GM18861 (cell line): Measurements from ENCODE around the gene SHB.
"Not testable (repeated sequence)": the region's sequence is repeated elsewhere in the genome, so short reads cannot be mapped to it uniquely, and the experiment has no call there.

Experiments
- ATAC-seq: cut with Tn5 transposase; IDR thresholded peaks from one replicate; pipeline ENCODE4 v1.9.1; 2021; ENCODE audit not compliant: unreplicated experiment

Gene SHB

DNA sequence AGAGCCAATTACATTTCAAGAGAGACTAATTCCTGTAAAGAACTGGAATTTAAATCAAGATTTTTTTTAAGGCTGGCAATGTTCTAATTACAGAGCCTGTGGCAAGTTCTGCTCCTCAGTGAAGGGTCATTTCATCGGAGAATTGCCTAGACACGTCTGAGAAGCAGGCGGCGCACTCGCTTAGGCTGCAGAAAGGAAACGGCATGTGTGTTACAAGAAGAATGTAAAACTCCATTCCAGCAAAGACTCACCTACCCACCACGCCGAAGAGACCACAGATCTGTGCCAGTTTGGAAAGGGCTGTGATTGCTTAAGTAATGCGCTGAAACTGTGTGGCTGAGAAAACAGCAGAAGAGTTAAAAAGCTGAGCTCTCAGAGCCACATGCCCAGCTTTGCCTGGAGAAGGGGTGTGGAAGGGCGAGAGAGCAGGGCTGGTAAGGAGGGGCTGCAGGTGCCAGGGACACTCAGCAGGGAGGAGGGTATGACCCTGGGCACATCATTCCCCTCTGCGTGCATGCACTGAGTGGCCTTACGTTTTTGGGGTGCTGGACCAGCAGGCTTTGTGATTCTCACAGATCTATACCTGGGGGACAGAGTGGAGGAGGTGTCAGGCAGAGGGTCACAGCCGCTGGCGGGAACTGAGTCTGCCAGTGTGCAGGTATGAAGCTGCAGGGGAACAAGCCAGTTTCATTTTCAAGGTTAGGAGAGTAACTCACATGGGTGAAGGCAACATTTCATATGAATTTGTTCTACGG, 147.3 kb downstream of the SHB start:
- ATAC-seq = no peak

DNA sequence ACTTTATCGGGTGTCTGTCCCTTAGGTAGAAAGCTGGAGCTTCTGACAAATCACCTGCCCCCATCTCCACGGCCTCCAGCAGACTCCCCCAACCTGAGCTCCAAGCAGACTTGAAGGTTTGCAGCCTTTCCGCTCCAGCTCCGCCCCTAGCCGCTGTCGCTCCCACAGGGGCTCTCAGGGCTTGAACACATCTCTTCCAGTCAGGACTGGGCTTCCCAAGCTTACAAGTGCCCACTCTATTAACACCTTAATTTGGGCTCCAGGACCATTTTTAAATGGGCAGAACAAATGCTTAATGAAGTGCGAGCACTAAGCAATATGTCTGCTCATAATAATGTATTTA, 147.9 kb downstream of the SHB start:
- ATAC-seq = no peak

DNA sequence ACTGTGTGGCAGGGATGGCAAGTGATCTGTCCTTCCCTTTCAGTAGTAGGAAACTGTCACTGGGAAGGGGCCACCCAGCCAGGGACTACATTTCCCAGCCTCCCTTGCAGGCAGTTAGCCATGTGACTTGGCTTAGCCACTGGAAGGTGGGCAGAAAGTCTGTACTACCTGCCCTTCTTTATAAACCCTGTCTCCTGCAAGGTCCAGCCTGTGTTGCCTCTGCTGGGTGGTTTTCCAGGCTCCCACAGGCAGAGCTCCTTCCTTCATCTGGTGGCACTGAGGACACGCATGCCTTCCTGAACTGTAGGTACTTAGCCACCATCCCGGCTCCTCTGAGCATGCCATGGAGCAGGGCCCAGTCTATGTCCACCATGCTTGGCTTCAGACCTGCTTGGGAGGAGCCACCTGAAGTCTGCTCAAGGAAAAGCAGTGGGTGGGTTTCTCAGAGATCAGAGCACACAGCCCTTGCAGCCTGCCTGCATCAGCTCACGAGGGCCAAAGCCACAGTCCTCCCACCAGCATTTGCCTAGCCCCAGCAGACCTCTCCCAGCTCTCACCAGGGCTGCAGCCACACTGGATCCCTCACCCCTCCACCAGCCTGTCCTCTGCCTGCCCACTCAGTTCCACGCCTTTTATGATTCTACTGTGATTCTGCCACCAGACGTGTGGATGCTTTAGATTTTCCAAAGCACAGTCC, 148.4 kb downstream of the SHB start:
- ATAC-seq = peak; percentile 81

DNA sequence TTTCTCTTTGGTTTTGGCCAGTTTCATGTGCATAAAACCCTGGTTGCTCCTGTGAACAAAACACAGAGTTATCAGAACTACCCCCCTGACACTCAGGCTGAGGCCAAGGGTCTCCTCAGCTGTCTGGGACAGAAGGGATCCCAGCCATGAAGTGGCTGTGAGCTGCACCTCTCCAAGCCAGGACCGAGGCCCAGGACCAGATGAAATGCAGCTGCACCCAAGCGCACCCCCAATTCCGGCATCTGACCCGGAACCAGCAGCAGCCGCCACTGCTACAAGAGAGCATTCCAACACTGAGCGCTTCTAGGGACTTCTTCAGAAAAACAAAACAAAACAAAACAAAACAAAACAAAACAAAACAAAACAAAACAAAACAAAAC, 149.1 kb downstream of the SHB start:
- no peak for ATAC-seq

DNA sequence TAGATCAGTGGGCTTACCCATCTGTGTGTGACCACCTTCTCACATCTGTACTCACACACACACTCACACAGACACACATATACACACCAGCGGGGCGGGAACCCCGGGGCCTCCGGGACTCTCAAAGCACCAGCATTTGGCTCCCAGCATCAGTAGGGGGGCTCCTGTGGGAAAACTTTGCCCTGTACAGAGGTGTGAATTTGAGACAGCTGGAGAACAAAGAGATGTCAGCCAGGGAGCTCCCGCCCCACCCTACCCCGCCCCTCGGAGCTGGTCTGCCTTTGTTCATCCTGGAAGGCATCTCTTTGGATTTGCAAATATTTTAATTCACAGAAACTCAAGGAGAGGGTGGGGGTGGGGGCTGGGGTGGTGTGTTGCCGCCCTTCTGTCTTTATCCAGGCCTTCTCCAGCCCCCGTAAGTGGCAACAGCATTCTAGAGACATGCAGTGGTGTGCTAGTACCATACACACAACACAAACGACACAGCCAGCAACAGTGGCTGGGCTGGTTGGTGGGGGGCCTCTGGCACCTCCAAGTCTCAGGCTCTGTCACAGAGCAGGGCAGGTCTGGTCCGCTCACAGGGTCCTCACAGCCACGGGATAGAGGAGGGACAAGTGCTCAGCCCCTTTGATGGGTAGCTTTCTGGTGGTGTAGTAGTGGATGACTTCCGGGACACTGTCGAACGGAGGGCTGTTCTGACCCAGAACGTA, 149.6 kb downstream of the SHB start:
- no peak for ATAC-seq

DNA sequence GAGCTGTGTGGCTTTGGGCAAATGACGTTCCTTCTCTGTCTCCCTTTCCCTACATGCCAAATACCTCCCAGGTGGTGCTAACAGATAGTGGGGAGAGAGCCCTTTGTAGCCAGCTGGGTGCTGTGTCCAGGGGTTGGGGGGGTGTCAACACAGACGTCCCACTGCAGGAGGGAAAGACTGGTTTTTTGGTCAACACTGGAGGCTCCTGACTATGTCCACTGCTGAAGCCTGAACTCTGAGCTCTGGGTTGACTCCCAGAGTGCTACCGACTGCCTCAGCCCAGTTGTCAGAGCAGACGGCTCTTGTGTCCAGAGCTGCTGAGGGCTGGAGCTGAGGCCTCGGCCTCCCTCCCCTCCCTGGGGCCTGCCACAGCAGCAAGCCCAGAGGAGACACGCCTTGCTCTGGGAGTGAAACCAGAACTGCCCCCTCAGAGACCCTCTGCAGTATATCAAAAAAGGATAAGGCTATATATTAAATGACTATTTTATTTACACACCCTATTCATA, 150.3 kb downstream of the SHB start:
- ATAC-seq = no peak

DNA sequence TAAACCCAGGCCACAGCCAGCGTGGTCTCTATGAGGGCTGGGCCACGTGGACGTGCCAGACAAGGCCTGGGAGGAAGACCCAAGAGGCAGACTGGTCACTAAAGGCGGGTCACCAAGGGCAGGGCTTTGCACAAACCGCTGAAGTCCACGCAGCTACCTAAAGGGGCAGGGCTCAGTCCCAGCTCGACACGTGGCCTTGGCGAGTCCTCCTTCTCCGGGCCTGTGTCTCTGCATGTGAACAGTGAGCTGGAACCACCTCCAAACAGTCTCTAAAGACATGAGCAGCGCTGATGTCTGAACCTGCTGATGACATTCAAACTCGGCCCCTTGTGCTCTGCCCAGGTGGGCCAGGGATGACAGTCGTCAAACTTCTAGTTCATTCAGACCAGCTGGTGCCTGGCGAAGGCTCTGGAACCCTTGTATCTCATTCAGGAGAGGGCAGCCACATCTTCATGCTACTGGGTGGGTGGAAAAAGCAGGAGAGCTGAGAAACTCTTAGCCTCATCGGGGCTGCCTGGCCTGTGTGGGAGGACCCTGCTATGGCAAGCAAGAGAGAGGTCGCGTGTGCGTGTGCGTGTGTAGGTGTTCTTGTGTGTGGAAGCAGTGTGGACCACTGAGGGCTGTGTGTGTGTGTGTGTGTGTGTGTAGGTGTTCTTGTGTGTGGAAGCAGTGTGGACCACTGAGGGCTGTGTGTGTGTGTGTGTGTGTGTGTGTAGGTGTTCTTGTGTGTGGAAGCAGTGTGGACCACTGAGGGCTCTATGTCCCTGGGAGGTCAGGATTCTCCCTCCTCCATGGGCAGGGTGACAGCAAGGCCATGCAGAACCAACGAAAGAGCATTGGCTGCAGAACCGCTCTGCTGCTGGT, 151.0 kb downstream of the SHB start:
- ATAC-seq = no peak

DNA sequence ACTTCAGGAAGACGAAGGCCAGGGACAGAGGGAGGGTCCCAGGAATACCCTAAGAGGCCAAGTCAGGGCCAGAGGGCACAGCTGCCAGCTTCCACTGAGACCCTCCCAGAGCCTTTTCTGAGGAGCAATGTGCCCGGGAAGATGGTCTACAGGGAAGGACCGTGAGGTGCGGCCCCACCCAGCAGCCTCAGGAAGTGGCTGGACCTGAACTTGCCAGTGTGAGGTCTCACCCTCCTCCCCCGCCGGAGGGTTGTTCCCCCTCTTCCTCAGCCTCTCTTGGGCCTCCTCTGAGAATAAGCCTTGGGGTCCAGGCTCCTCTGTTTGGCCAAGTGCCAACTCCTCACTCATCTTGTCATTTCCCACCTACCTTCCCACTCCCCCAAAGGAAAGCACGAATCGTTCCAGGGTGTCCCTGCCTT, 151.7 kb downstream of the SHB start:
- no peak for ATAC-seq

DNA sequence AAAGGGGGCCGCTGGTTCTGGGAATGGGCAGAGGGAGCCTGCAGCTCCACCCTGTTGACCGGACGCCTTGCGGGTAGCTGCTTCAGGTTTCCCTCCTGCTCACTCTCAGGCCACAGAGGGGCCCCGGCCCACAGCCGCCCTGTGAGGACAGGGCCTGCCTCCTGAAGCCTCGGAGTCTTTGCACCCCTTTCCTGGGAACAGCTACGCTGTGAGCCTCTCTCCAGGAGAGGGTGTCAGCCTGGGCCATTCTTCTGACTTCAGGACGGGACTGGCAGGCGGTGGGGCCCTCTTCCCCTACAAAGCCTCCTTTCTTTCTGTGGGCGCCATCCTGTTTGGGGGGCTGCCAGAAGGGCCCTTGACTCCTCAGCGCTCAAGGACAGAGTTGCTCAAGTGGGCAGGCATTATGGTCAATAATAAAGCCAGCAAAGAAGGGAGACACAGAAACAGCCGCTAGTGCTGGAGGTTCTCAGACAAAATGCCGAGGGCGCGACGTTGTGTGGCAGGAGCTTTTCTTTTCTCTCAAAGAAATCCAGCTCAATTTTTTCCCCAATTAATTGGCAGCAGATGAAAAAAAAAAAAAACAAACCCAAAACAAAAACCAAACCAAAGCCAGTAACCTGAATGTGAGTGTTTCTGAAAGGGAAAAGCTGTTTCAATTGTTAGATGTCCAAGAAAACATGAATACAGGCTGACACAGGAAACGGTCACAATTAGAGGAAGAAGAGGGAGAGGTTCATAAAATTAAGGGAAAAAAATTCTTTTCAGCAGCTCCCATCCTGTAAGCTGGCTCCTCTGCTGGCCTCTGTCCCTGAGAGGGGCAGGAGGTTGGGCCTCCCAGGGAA, 152.3 kb downstream of the SHB start:
- ATAC-seq = no peak

DNA sequence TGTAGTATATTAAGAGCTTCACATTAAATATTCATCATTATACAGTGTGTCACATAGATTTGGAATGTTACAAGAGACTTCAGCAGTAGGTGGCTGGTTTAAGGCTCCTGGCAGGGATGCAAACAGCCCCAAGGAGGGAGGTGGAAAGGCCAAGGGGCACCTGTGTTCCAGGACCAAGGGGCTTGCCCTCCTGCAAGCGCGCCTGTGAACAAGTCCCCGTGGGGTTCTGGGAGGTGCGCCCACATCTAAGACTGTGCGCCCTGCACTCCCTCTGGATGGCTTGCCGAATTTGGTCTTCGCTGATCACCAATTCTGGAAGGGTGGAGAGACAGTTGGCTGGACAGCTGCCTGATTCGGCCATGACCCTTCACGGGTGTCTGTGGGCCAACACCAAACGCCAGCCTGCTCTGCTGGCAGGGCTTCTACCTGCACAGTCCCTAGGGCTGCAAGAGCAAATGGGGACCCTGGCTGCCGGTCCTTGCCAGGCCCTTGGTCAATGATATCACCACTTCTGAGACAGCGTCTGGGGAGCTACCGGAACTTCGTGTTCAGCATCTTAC, 153.0 kb downstream of the SHB start:
- ATAC-seq = no peak

DNA sequence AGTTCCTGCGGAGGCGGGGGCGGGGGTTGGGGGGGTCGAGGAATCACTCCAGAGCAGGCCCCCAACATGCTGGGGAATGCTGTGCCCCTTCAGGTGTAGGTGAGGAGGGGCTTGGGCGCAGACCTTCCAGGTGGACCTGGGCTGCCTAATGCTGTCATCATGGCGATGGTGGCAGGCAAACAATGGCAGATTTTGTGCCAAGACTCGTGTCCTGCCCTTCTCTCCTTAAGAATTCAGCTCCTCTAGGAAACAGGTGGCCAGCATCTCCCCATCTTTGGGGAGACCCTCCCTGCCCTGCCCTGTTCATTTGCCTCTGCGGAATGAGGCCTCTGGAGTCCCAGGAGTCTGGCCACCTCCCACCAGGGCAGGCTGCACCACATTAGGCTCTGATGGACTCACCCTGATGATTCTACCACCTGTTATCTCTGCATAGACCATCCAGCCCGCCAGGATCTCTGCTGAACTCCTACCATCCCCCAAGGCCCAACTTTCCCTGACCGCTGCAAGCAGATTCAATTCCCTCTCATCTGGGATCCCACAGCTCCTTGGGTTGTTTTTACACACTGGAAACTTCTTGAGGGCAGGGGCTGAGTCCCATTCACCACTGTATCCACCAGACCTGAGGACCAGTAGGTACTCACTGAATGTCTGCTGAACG, 154.2 kb downstream of the SHB start:
- no peak for ATAC-seq

DNA sequence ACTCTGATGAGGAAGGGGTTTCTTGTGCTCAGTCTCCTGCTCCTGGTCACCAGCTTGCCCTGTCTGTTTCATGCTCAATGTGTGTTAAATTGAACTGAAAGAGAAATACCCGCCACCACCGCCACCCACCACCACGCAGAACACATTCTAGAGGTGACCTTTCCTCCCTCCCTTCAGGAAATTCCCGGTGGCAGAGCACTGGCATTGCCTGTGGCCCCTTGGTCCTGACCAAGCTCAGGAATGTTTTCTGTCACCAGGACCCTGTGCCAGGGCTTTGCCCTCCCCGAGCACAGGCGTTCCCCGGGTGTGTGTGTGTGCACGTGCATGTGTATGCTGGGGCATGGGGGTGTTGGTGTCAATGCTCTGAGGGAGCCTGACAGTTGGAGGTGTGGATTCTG, 154.9 kb downstream of the SHB start:
- ATAC-seq = no peak

DNA sequence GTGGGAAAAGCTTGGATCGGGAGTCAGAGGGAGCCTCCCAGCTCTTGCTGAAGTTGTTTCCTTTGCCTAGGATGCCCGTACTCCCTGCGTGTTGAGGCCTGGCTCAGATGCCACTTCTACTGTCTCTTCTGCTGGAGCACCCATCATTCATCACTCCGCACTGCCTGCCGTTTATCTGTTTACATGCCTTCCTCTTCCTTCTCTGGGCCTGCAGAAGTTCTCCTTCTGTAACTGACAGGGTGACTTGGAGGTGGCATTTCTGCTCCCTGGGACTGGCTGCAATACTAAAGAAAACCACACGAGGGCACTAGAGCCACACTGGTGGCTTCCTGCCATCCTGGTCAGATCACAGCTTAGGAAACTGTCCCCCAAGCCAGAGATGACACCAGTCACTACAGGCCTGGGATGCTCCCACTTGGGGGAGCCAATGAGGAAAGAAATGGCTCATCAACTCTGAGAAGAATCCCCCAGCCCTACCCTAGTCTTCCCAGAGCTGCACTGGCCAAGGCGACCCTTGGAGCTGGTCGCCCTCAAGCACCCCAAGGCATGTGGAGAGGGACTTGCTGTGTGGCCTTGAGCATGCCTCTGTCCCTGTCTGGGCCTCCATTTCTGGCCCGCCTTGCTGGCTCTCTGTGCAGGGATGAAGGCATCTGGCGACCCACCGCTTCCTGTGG, 155.4 kb downstream of the SHB start:
- peak; percentile 84 for ATAC-seq

DNA sequence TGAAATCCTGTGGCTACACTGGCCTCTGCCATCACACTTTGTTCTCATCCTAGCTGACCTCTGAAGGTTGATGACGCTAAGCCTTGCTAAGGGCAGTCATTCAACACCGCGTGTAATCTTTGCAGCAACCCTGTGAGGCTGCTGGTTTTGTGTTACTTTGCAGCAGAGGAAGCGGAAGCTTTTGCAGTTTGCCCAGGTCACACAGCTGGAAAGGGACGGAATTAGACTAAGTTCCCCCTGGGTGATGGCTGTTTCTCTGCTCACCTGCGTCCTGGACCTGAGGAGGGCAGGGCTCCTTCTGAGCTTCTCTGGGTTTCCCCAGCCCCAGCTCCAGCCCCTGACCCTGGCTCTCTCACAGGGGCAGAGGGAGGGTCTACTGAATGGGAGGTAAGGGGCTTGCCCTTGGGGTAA, 157.8 kb downstream of the SHB start:
- no peak for ATAC-seq

DNA sequence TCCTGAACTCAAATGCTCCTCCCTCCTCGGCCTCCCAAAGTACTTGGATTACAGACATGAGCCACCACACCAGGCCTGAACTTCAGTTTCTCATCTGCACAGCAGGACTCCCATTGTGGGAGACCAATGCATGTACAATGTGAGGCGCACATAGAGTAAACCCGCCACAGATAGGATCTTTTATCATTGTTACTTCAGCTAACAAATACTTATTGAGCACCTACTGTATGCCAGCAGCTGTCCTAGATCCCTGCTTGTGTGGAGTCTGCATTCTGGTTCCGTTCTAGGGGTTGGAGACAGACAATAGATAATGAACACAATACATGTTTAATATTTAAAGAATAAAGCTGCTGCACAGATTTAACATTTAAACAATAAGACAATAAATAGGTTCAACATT, 158.8 kb downstream of the SHB start:
- no peak for ATAC-seq

DNA sequence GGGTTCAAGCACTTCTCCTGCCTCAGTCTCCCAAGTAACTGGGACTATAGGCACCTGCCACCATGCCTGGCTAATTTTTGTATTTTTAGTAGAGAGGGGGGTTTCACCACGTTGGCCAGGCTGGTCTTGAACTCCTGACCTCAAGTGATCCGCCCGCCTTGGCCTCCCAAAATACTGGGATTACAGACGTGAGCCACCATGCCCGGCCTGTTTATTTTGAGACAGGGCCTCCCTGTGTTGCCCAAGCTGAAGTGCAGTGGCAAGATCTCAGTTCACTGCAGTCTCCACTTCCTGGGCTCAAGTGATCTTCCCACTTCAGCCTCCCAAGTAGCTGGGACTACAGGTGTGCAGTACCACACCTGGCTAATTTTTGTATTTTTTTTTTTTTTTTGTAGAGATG, 159.2 kb downstream of the SHB start:
- not testable (repeated sequence) for ATAC-seq

DNA sequence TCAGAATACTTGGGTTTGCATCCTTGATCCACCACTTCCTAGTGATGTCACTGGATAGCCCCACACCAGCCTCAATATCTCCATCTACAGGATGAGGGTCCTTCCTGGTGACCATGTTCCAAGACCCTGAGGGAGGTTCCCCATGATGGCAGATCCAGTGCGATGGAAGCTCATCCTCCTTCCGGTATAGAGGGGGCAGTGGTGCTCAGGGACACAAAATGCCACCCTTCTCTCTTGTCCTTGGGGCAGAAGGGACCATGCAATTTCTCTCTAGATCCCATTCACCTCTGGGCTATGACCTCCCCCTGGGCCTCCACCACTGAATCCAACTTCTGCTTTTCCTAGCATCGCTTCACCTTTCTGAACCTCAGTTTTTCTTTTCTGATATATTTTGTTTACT, 159.7 kb downstream of the SHB start:
- no peak for ATAC-seq

DNA sequence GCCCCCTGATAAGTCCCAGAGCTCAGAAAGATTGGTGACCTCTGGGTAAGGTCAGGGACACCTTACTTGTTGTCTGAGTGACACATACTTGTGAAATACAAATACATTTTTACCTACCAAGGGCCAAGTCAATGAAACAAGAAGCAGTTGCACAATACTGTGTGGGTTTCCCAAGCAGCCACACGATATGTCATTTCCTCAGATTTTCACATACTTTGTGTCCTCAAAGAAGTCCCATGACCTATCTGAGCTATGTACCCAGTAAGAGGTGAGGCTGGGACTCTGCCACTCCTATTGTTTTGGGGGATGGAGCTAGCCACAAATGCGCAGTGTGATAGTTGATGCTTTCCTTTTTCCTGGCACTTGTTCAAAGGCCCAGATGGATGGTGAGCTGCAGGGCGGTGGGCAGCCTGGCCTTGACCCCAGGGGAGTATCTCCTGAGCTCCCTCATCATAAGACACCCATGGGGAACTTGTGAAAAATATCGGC, 160.3 kb downstream of the SHB start:
- ATAC-seq = no peak

DNA sequence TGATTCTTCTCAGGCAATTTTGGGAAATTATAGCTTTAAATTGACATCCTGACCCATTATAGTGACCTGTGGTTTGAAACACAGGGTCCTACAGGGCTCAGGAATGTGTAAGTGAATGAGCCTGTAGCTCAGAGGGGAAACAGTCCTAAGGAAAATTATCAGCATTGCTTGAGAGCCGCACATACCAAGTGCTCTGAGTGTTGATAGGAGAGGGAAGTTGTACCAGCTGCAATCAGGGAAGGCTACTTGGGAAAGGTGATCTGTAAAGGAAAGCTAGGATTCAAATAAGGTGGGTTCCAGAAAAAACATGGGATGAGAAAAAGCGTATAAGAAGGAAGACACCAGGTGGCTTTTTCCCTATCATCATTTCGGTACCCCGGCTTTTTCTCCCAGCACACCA, 160.7 kb downstream of the SHB start:
- no peak for ATAC-seq
